Medulla oblongata (tissue), 1 donor: ENCODE data around the gene UBE2J1.

Experiments
- DNase-seq: peaks from one replicate; pipeline ENCODE4 v3.0.0-alpha.2; 2015; ENCODE audit errors: extremely low spot score

Gene UBE2J1

DNA sequence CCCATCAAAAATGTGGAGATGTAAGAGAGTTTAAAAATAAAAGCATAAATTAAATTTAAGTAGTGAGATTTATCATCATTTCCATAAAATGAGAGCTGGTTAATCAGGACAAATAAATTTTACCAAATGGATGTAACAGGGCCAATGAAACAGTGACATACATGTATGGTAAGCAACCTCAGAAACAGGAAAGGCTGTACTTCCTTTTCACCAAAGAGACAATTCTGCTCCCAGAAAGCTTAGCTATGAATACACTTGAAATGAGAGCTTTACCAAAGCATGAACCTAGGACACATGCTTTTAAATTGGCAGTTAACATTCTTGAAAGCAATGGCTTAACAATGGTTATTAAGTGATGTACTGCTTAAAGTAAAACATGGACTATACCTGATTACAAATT lies 12.1 kb upstream of the UBE2J1 start:
- no peak for DNase-seq

GRCh38 chr6:89361171-89361570 lies 8.6 kb upstream of the UBE2J1 start:
- no peak for DNase-seq

GRCh38 chr6:89360415-89360999 lies 8.0 kb upstream of the UBE2J1 start:
- DNase-seq: no peak

- DNase-seq: no peak
Observed at GRCh38 chr6:89359561-89359960, 7.0 kb upstream of the UBE2J1 start.

DNA sequence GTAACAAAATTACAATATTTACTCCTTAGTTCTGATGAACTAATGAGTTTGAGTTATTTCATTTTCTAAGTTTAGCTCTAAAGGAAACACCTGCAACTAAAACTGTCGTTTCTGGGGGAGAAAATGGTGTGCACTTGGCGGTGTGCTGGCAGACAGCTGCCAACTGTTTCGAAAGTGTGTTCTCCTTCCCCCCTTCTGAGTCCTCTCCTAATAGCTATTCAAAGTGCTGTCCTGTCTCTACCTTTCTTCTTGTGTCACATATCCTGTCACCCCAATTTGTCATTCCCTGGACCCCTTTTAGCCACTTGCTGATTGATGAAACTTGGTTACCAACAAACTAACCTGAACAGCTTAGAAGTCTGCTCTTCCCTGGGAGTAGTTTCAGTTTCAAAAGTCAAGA lies 4.9 kb upstream of the UBE2J1 start:
- no peak for DNase-seq

- DNase-seq: no peak
Observed at GRCh38 chr6:89356642-89357170, 4.2 kb upstream of the UBE2J1 start.

- DNase-seq: no peak
Observed at GRCh38 chr6:89355511-89356194, 3.1 kb upstream of the UBE2J1 start.

- no peak for DNase-seq
Observed at GRCh38 chr6:89353702-89354392, 1.3 kb upstream of the UBE2J1 start.

GRCh38 chr6:89353118-89353556 lies 615 bp upstream of the UBE2J1 start:
- no peak for DNase-seq

DNA sequence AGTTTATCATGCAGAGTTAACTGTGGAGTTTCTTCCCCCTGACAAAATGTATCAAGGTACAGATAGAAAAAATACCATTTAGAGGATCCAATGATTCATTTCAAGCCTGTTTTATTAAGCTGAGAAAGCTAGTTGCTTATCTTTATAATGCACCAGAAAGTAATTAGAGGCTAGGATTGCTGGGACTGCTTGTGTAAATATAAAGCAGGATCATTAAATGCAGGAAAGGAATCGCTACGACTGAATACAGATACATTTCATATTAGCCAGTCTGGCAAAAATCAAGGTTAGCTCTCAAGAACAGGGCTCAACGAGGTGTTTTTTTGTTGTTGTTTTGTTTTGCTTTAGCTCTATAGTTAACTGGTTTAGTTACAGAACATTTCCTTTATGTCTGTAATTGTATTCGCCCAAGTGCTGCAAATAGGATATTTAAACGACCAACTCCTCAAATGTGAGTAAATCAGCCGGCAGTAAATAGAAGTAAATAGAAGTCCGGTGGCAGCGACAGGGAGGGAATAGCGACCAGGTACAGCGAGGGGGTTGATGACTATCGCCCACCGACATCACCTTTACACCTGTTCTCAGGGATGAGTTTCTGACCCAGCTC lies 748 bp downstream of the UBE2J1 start:
- peak; percentile 39 for DNase-seq

- peak; percentile 67 for DNase-seq
Observed at GRCh38 chr6:89350281-89350966, 2.1 kb downstream of the UBE2J1 start.

DNA sequence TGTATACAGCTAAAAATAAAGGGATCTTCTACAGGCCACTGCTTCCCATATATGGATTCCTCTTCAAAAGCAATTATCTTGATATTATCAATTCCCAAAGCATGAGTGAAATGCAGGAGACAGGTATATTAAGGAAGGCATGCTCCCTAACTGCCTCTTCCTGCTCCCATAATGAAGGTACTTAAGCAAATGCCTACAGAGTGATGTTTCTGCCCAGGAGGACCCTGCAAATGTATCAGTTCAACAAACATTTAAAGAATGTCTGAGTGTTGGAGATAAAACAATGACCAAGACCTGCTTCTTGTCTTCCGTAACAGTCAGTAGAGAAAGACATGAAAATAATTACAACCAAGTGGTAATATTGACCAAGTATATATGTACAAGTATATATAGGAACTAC lies 4.2 kb downstream of the UBE2J1 start:
- DNase-seq: no peak

GRCh38 chr6:89347825-89348224 lies 4.7 kb downstream of the UBE2J1 start:
- DNase-seq: no peak

- no peak for DNase-seq
Observed at GRCh38 chr6:89346433-89346832, 6.1 kb downstream of the UBE2J1 start.

- no peak for DNase-seq
Observed at GRCh38 chr6:89339565-89339964, 13.0 kb downstream of the UBE2J1 start.

GRCh38 chr6:89335164-89335563 lies 17.4 kb downstream of the UBE2J1 start:
- DNase-seq: no peak

DNA sequence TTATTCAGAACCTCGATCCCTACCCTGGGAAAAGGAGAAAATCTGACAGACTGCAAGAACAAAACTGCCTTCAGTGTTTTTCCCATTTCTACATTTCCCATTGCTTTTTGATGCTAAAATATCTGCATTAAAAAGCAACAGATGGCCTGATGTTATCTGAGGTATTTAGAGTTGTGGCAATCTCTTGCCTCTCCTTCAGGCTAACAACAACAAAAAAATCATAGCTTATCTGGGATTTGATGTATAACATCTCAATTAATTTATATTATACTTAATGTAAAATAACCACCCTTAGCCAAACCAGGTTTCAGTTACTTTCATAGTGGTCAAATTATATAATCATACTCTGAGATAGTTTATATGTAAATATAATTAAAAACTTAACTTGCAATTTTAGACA lies 21.6 kb downstream of the UBE2J1 start:
- DNase-seq: no peak

- DNase-seq: no peak
Observed at GRCh38 chr6:89328976-89329375, 23.5 kb downstream of the UBE2J1 start.

- DNase-seq: no peak
Observed at GRCh38 chr6:89324304-89324703, 28.2 kb downstream of the UBE2J1 start.

- DNase-seq: no peak
Observed at GRCh38 chr6:89323511-89323971, 29.0 kb downstream of the UBE2J1 start.

DNA sequence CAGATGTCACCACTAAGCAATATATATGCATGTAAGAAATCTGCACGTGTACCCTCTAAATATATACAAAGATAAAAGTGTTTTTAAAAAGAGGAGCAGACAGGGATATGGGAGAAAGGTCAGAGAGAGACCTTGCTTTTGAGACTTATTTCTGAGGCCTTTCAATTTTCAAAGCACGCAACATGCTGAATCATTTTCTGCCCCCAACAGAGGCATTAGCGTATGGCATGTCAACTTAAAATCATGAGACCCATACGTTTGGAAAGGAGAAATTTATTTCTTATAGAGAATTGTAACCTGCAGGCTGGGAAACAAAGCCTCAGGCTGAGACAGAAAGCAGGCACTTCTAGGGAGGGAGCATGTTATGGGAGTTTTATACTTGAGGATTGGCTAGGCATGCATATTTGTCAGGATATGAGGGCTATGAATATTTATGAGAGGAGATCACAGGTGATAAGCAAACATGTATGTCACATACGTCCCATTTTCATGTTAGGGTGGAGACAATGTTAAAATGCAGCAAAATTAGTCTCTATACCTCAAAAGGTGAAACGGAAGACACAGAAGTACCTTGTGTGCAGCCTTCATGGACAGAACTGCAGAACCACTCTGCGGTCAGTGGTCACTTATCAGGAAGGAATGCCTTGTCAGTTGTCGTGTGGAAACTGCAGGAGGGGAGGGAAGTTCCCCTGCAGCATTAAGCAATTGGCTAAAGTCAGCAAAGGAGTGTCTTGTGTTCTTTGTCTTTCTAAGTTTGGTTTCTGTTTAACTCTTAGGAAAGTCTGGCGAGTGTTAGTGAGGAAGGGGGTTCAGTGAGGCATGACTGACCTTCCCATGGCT lies 31.2 kb downstream of the UBE2J1 start:
- peak; percentile 50 for DNase-seq
